ENCODE results near the gene KCND3.
A peak's percentile ranks its signal among the peaks of the same experiment; 100 is the strongest.
"Not testable (repeated sequence)": the region's sequence is repeated elsewhere in the genome, so short reads cannot be mapped to it uniquely, and the experiment has no call there.

Gene KCND3

GRCh38 chr1:111802110-111802509, 187.4 kb downstream of the KCND3 start:
- no peak for DNase-seq

DNA sequence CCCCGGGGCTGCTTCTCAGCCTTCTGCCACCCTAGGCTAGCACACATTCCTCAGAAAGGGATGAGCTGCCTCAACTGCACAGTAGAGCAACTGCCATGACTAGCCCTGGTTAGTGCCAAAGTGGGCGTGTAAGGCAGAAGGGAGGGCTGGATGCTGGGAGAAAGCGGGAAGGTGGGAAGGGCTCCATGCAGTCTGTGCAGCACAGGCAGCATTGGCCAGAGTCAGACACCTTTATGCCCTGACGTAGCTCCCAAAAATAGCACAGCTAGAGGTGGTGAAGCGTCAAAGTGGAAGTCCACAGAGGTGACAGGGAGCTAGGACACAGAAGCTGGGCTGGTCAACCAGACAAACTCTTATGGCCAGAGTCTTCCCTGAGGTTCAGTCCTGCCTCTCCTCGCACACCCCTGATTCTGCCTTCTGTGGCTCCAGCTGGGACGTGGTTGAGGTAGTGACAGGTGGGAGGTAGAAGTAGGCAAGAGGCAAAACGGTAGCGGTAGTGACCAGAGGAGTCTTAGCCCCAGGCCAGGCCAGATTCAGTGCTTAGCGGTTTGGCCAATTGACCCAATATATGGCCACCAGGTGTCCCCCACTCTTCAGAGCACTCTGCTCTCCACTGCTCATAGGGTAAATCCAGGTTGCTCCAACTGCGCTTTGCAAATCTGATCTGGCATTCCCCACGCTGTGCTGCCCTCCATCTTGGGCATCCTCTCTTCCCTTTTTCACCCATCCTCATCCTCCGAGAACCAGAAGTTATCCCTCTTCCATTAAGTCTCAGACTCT, 188.2 kb downstream of the KCND3 start:
- no peak for DNase-seq

- DNase-seq = not testable (repeated sequence)
Measured at GRCh38 chr1:111799722-111800121, 189.7 kb downstream of the KCND3 start.

DNA sequence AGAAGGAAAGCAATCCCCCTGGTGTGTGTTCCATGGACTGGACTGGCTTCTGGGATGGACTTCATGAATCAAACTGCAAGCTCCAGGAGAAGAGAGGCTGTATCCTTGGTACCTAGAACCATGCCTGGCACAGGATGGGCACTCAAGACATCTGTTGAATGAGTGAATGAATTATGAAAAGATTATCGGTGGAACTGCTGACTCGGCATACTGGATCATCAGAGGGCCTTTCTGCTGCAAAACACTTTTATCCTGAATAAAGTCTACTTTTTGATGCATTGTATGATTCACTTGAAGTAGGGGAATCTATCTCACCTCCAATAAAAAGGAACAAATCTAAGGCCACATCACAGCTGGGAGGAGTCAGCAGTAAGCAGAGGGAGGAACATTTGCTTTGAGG, 190.9 kb downstream of the KCND3 start:
- no peak for DNase-seq

DNA sequence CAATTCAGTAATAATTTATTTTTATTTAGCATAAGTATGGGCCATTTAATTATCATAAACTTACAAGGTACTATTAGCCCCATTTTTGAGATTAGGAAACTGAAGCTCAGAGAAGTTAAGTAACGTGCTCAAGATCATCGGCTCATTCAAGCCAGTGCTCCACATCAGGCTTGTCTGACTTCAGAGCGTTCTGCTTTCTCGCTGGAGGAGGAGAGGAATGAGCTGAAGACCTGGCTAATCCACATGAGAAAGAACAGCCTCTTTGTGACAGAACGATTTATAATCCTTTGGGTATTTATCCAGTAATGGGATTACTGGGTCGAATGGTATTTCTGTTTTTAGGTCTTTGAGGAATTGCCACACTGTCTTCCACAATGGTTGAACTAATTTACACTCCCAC, 194.1 kb downstream of the KCND3 start:
- no peak for DNase-seq

- no peak for DNase-seq
Measured at GRCh38 chr1:111793923-111794322, 195.5 kb downstream of the KCND3 start.

DNA sequence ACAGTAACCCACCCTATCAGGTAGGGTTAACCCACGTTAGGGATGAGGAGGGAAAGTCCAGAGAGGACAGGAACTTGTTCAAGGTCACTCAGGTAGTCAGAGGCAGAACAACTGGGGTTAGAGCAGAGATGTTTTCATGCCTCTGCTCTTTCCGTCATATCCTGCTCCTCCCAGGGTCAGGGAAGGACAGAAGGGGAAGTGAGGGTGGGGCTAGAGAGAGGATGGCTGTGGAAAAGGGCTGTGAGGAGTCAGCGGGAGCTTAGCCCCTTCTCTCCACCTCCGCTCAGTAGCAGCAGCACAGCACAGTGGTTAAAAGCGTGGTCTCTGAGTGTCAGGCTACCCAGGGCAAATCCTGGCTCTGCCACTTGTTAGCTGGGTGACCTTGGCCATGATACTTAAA, 197.2 kb downstream of the KCND3 start:
- no peak for DNase-seq

DNA sequence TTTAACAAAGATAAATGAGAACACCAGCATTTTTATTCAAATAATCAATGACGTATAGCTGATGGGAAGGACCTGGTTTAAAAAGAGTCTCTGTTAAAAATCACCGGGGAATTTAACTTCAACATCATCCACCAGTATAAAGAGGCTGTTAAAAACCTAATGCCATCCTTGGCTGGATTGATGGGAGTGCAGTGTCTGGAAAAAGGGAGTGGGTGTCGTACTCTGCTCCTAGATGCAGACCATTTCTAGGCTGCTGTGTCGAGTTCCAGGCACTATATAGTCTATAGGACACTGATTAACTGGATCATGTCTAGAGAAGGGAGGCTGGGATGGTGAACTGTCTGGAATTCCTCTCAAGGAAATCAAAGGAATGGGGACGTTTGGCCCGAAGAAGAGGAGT, 197.7 kb downstream of the KCND3 start:
- DNase-seq = no peak

GRCh38 chr1:111789666-111790316, 199.7 kb downstream of the KCND3 start:
- DNase-seq = no peak

- no peak for DNase-seq
Measured at GRCh38 chr1:111789142-111789541, 200.3 kb downstream of the KCND3 start.

- no peak for DNase-seq
Measured at GRCh38 chr1:111786669-111787207, 202.7 kb downstream of the KCND3 start.

DNA sequence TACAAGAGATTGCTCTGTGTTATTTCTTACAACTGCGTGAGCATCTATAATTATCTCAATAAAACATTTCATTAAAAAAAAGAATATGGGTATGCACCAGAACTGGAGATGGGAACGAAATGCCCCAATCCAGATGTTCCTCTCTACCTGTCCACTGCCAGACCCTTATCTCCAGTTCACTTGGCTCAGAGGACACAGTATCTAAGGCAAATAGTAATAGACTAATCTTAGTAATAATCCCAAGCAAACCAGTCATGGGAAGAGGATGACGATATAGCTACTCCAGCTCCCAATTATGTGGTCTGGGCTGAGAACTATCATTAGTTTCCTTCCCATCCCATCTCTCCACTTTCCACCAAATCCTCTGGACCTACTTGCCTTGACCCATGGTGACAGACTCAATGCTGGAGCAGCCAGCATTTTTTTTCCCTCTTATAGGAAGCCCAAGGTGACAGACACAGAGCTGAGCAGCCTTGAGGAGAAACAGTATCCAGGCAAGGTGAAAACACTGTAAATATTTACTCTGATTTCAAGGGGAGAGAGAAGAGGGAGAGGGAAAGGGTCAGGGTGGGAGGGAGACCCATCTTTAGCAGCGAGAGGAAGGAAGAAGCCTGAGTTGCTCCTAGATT, 205.1 kb downstream of the KCND3 start:
- no peak for DNase-seq

DNA sequence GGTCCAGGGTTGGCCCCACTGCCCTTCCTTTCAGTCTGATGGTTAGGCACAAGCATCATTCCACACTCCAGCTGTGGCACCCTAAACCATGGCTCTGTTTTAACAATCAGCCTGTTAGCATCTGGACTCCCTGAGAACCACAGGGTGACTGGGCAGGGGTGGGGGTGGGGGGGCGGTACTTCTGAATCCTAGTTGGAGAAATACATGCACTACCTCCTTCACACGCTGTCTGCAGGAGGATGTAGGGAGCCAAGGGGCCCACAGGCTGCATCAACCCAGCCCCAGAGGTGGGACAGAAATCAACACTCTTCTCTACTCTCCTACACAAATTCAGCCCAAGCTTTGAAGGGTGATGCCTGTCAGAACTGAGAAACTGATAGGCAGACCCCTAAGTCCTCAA, 209.9 kb downstream of the KCND3 start:
- DNase-seq = no peak

DNA sequence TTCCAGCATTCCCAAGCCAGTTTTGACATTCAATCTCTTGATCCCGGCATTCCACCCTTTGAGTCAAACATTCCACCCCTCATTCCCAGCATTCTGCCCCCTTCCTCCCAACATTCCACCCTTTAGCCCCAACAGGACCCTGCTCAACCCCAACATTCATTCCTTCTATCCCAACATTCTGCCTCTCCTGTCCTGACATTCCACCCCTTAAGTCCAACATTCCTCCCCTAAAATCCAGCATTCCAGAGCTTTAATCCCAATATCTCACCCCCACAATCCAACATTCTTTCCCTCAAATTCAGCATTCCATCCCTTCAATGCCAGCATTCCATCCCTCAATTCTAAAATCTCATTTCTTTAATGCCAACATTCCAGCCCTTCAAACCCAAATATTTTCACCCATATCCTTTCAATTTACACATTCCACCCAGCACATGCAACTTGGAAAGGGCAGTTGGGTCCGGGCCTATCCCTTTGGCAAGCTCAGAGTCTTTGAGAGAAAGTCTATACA, 210.9 kb downstream of the KCND3 start:
- no peak for DNase-seq

DNA sequence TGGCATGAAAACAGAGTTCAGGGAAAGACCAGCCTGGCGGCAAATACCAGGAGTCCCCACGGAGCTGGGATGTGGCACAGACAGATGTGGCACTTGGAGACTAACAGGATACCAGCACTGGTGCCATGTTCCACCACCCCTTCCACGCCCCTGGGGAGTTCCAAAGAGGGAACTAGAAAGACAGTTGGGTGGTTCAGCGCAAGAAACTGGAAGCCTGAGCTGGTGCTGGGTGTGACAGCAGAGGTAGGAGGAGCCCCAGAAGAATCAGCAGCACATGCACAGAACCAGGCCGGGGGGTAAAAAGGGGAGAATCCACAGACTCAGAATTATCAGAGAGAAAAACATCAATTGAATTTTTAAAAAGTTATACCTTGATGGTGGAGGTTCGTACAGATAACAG, 211.4 kb downstream of the KCND3 start:
- no peak for DNase-seq

DNA sequence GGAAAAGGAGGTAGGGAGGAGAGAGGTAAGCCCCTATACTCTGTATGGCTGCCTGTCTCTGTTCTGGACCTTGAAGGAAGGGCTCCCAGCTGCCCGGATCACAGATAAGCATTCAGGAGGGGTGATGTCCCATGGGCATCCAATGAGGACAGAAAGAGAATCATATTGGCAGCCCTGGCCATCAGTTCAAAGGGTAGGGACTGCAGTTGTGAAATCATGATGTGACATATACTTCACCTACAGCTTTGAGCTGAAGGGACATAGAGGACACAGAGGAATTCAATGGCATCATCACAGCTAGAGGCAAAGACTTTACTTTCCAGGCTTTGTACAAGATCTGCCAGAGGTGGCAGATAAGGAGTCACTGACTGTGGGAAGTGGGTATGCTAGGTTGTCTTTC, 212.2 kb downstream of the KCND3 start:
- DNase-seq = no peak

- DNase-seq = no peak
Measured at GRCh38 chr1:111776861-111777260, 212.6 kb downstream of the KCND3 start.

GRCh38 chr1:111776391-111776790, 213.1 kb downstream of the KCND3 start:
- no peak for DNase-seq

- no peak for DNase-seq
Measured at GRCh38 chr1:111775966-111776365, 213.5 kb downstream of the KCND3 start.

GRCh38 chr1:111770916-111771315, 218.6 kb downstream of the KCND3 start:
- no peak for DNase-seq

- DNase-seq = peak; percentile 46
Measured at GRCh38 chr1:111769517-111770146, 219.8 kb downstream of the KCND3 start.

DNA sequence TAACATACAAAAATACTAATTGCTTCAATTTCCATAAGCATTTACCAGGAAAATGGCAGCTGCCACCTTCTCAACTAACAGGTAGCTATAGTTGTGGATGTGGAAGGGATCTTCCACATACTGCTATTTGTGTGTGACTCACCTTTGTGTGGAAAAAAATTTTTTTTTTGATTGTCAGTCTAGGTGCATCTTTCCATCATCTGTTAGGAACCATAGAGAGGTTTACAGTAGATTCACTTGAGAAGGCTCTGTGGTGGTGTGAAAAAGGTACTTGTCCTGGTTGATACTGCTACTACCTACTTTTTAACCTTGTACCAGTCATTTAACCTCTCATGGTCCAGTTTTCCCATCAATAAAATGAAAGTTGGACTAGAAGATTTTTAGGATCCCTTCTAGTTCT, 220.8 kb downstream of the KCND3 start:
- no peak for DNase-seq

DNA sequence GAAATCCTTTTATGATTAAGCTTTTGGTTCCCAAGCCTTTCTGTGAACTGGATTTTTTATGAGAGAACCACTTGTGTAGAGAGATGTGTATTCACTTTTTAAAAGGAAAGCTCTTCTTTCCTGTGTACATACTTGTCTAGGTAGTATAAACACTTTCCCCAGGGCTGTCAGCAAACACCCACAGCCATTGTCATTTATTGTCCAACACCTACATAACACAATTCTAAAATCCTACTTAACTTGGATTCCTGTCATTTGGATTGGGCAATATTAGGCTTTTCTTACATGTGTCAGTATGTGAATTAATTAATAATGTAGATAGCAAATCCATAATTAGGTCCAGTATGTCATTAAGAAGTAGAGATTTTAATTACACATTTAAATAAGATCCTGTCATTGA, 221.4 kb downstream of the KCND3 start:
- no peak for DNase-seq

Measured in stimulated activated CD4-positive, alpha-beta T cell treated with anti-CD3 and anti-CD28 coated beads, Interleukin-15, amount 100 ng/mL, for 24 hours (primary cell).